ENCODE results near the gene ENTHD1.
"Not testable (repeated sequence)": the region's sequence is repeated elsewhere in the genome, so short reads cannot be mapped to it uniquely, and the experiment has no call there.

Gene ENTHD1

DNA sequence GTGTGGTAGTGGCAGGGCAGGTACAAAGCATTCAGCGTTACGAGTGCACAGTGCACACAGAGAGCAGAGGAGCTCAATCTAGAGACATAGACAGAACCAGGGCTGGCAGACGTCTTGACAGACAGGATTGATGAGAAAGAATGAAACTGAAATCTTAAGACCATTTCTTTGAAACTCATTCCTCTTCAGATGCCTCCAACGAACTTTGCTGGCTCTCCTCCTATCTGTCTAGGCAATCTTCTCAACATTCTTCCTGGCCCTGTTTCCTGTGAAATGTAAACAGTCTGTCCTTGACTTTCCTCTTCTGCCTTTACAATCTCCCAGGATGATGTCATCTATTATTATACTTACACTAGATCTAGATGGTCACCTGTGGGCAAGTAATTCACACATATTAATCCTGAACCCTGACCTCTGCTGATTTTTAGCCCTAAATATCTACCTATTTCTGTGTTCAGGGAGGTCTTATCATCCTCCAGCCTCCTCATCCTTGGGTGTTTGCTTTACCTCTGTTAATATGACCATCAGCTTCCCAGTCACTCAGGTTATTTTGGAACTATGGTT, 119.5 kb downstream of the ENTHD1 start:
- no peak for DNase-seq

- no peak for DNase-seq
Measured at GRCh38 chr22:39773503-39773902, 120.1 kb downstream of the ENTHD1 start.

DNA sequence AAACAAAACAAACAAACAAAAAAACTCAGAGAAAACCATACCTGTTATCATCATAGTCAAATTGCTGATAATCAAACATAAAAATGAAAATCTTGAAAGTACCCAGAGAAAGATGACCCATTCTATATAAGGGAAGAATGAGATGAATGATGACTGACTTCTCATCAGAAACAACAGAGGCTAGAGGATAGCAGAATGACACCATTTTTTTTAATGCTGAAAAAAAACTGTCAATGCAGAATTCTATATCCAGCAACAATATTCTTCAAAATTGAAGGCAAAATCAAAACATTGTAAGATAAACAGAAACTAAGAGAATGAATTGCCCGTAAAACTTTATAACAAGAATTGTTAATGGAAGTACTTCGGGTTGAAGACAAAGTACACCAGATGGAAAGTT, 122.1 kb downstream of the ENTHD1 start:
- no peak for DNase-seq

- DNase-seq = no peak
Measured at GRCh38 chr22:39765661-39766060, 127.9 kb downstream of the ENTHD1 start.

- DNase-seq = no peak
Measured at GRCh38 chr22:39765046-39765445, 128.5 kb downstream of the ENTHD1 start.

- no peak for DNase-seq
Measured at GRCh38 chr22:39763276-39763675, 130.3 kb downstream of the ENTHD1 start.

DNA sequence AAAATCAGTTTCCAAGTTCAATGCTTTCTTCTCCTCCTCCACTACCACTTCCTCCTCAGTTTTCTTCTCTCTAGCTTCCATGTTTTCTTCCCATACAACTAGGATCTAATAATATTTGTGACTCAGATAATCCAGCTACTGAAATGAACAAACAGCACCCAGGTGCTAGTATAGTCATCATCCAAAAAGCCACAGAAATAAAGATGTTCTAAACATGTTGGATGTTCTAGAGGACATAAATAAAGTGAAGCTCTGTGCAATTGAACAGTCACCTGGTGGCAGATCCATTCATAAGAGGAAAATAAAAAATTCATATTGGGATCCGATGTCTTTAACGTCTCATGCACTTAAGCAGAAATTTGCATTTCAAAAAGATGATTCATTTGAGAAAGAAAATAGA, 142.8 kb downstream of the ENTHD1 start:
- no peak for DNase-seq

DNA sequence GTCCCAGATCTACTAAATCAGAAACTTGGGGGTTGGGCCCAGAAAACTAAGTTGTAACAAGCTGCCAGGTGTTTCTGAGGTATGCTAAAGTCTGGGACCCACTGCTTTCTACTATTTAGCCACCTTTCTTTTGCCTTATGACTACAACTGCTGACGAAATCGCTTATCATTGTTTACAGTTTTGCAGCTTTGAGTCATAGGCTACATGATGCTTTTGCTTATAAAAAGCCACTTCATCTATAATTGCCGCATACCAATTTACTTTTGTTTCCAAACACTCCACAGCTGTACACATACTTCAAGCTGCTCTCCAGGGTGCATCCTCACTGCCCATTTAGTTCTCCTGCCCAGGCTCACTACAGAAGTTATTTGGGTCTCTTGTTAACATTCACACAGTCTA, 144.7 kb downstream of the ENTHD1 start:
- DNase-seq = no peak

GRCh38 chr22:39746600-39747262, 146.8 kb downstream of the ENTHD1 start:
- no peak for DNase-seq

GRCh38 chr22:39745789-39746188, 147.8 kb downstream of the ENTHD1 start:
- no peak for DNase-seq

DNA sequence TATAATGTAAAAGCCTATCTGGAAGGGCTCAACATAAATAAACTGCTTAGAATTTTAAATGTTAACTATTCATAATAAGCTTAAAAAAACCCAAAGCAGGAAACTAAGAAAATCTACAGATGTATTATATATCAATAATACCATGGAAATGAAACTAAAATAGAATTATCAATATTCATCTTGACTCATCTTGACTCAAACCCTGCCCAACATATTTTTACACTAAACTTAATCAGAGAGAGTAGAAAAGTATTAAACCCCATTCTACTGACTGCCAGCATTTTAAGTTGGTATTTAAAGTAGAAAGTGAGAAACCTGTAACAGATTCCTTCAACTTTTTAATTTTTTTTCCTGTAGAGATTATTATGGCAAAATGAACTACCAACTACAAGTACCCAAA, 149.2 kb downstream of the ENTHD1 start:
- no peak for DNase-seq

GRCh38 chr22:39743935-39744334, 149.6 kb downstream of the ENTHD1 start:
- DNase-seq = no peak

GRCh38 chr22:39739338-39740027, 154.1 kb downstream of the ENTHD1 start:
- no peak for DNase-seq

- no peak for DNase-seq
Measured at GRCh38 chr22:39738746-39739145, 154.8 kb downstream of the ENTHD1 start.

- DNase-seq = no peak
Measured at GRCh38 chr22:39735776-39736175, 157.8 kb downstream of the ENTHD1 start.

DNA sequence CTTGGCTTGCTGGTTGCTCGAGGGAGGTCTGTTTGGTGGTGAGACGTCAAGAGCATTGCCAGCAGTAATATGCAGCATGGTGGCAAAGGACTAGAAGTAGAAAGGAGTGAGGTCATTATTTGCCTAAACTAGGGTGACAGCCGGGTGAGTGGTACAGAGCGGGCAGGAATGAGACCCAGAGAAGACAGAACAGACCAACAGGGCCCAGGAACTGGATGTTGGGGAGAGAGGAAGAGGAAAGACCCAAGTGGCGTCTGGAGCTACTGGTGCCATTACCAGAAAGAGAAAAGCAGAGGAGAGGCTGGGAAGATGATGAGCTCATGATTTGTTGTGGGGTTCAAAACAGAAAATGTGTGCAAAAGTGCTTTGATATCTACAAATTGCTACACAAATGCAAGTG, 158.7 kb downstream of the ENTHD1 start:
- DNase-seq = no peak

- not testable (repeated sequence) for DNase-seq
Measured at GRCh38 chr22:39734046-39734445, 159.5 kb downstream of the ENTHD1 start.

DNA sequence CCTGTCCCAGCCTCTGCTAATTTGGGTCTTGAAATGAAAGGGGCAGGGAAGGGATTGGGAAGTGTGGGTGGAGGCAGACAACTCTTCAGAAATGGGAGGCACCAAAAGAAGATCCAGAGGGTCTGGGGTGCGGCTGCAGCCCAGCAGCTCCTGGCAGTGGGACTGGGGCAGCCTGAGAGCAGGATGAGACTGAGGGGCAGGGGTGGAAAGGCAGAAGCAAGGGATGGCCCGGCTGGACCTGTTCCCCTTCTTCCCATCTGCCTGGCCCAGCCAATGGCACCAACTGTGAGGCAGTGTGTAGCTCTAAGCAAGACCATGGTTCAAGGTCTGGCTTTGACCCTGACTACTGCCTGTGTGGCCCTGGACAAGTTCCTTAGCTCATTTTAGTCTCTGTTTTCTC, 160.4 kb downstream of the ENTHD1 start:
- no peak for DNase-seq

GRCh38 chr22:39732625-39733024, 160.9 kb downstream of the ENTHD1 start:
- no peak for DNase-seq

DNA sequence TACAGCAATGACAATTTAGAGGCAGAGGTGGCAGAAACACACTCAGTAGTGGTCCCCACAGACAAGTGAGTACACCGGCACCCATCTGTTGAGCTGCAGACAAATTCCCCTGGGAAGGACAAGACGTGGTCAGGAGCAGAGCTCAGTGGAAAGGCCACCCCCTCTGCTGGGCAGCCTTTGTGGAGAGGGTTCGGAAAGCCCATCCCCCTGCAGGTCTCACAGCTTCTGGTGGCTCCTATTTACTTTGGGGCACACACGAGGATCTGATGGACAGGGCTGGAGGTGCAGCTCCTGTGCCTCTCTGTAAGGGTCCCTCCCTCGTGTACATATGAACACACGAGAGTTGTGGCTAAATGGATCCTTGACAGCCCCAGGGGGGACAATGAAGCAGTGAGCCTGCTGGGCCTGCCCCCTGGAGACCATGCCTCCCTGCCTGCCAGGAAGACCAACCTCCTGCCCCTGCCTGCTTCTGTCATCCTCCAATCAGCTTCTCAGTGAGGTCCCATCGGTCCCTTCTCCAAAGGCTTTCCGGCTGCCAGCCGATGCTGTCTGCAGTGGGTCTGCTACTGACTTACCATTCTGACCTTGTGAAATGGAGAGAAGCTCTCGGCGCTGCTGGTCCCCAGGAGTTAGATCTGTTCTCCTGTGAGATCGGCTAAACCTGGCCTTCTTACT, 161.5 kb downstream of the ENTHD1 start:
- DNase-seq = no peak

- no peak for DNase-seq
Measured at GRCh38 chr22:39731481-39731880, 162.1 kb downstream of the ENTHD1 start.

- DNase-seq = no peak
Measured at GRCh38 chr22:39729141-39729934, 164.2 kb downstream of the ENTHD1 start.

- no peak for DNase-seq
Measured at GRCh38 chr22:39728236-39728860, 165.2 kb downstream of the ENTHD1 start.
